H9 (cell line): Measurements from ENCODE around the gene WNT7B. TPM values are rescaled to one million over a fixed set of nuclear protein-coding genes. Genes with fewer than 3 reads are reported as not detected.

Source experiments
- DNase-seq: peaks from one replicate; pipeline ENCODE4 v3.0.0-alpha.2; 2017
- H2AFZ ChIP-seq: one replicate; pipeline ENCODE4 v1.6.1; 2013; ENCODE audit warnings: mild to moderate bottlenecking, low read length, control low read depth, moderate library complexity
- H2AK5ac ChIP-seq: 2 replicates; pipeline ENCODE4 v1.6.1; 2013; ENCODE audit warnings: low read length, control low read depth, mixed read lengths; ENCODE audit not compliant: insufficient read length
- H2BK120ac ChIP-seq: one replicate; pipeline ENCODE4 v1.6.1; 2013; ENCODE audit warnings: low read depth, mild to moderate bottlenecking, low read length, control low read depth, inconsistent platforms; ENCODE audit not compliant: poor library complexity, severe bottlenecking
- H2BK12ac ChIP-seq: 2 replicates; pipeline ENCODE4 v1.6.1; 2013; ENCODE audit warnings: low read length, control low read depth, mixed read lengths, low read depth; ENCODE audit not compliant: insufficient read length
- H2BK15ac ChIP-seq: 2 replicates; pipeline ENCODE4 v1.6.1; 2013; ENCODE audit warnings: low read depth, low read length, control low read depth
- H2BK20ac ChIP-seq: one replicate; pipeline ENCODE4 v1.6.1; 2013; ENCODE audit warnings: low read depth, mild to moderate bottlenecking, low read length, control low read depth, inconsistent platforms; ENCODE audit not compliant: poor library complexity, severe bottlenecking
- H2BK5ac ChIP-seq: 2 replicates; pipeline ENCODE4 v1.6.1; 2013; ENCODE audit warnings: low read length, control low read depth, mixed read lengths; ENCODE audit not compliant: insufficient read length
- H3K14ac ChIP-seq: 2 replicates; pipeline ENCODE4 v1.6.1; 2013; ENCODE audit warnings: low read length, control low read depth; ENCODE audit not compliant: insufficient read depth
- H3K18ac ChIP-seq: 2 replicates; pipeline ENCODE4 v1.6.1; 2013; ENCODE audit warnings: low read depth, mild to moderate bottlenecking, mixed read lengths, low read length, control low read depth; ENCODE audit not compliant: insufficient read length
- H3K23ac ChIP-seq: 2 replicates; pipeline ENCODE4 v1.6.1; 2013; ENCODE audit warnings: low read length, control low read depth, mixed read lengths, low read depth; ENCODE audit not compliant: insufficient read length
- H3K23me2 ChIP-seq: 2 replicates; pipeline ENCODE4 v1.6.1; 2013; ENCODE audit warnings: low read depth, mild to moderate bottlenecking, mixed read lengths, low read length, control low read depth; ENCODE audit not compliant: insufficient read length, poor library complexity, severe bottlenecking
- H3K27ac ChIP-seq: 2 replicates; pipeline ENCODE4 v1.5.1; 2013; ENCODE audit warnings: low read length, control low read depth, mixed read lengths, low read depth; ENCODE audit not compliant: insufficient read length
- H3K27me3 ChIP-seq: 2 replicates; pipeline ENCODE4 v1.6.1; 2013; ENCODE audit warnings: low read length, control low read depth, inconsistent platforms; ENCODE audit not compliant: insufficient read depth
- H3K4ac ChIP-seq: 2 replicates; pipeline ENCODE4 v1.6.1; 2013; ENCODE audit warnings: low read depth, mild to moderate bottlenecking, control low read depth, inconsistent platforms, low read length, moderate library complexity
- H3K4me1 ChIP-seq: 2 replicates; pipeline ENCODE4 v1.6.1; 2013; ENCODE audit warnings: low read length, control low read depth, inconsistent platforms; ENCODE audit not compliant: insufficient read depth
- H3K4me2 ChIP-seq: 2 replicates; pipeline ENCODE4 v1.6.1; 2013; ENCODE audit warnings: low read length, control low read depth, mixed read lengths; ENCODE audit not compliant: insufficient read length, insufficient read depth
- H3K56ac ChIP-seq: 2 replicates; pipeline ENCODE4 v1.6.1; 2013; ENCODE audit warnings: low read depth, mild to moderate bottlenecking, mixed read lengths, low read length, control low read depth; ENCODE audit not compliant: insufficient read length
- H3K79me1 ChIP-seq: 2 replicates; pipeline ENCODE4 v1.6.1; 2013; ENCODE audit warnings: low read depth, mild to moderate bottlenecking, moderate library complexity, low read length, control low read depth, inconsistent platforms; ENCODE audit not compliant: insufficient read depth, poor library complexity, severe bottlenecking
- H3K79me2 ChIP-seq: 2 replicates; pipeline ENCODE4 v1.6.1; 2013; ENCODE audit warnings: low read length, control low read depth, inconsistent platforms; ENCODE audit not compliant: insufficient read depth
- H3K9ac ChIP-seq: 2 replicates; pipeline ENCODE4 v1.6.1; 2013; ENCODE audit warnings: low read length, control low read depth, mixed read lengths; ENCODE audit not compliant: insufficient read length; ENCODE audit errors: extremely low read depth
- H3K9me3 ChIP-seq: one replicate; pipeline ENCODE4 v1.6.1; 2013; ENCODE audit warnings: low read depth, low read length, inconsistent platforms; ENCODE audit not compliant: control insufficient read depth
- H3T11ph ChIP-seq: one replicate; pipeline ENCODE4 v1.6.1; 2013; ENCODE audit warnings: mild to moderate bottlenecking, low read length, control low read depth, inconsistent platforms
- H4K20me1 ChIP-seq: one replicate; pipeline ENCODE4 v1.6.1; 2013; ENCODE audit not compliant: control insufficient read depth, insufficient read length, insufficient read depth
- H4K5ac ChIP-seq: 2 replicates; pipeline ENCODE4 v1.6.1; 2013; ENCODE audit warnings: low read depth, mild to moderate bottlenecking, mixed read lengths, low read length, control low read depth; ENCODE audit not compliant: insufficient read length
- H4K8ac ChIP-seq: replicated peaks from 2 replicates; pipeline ENCODE4 v1.6.1; 2013; ENCODE audit warnings: low read length, control low read depth, mixed read lengths, low read depth; ENCODE audit not compliant: insufficient read length
- H4K91ac ChIP-seq: 2 replicates; pipeline ENCODE4 v1.6.1; 2013; ENCODE audit warnings: low read depth, mild to moderate bottlenecking, moderate library complexity, mixed read lengths, low read length, control low read depth; ENCODE audit not compliant: insufficient read length
- H3K27ac Mint-ChIP-seq, 3 experiments: 2 replicates in 2 of 3; 3 replicates in 1 of 3; pipeline ENCODE4 v1.8.0; 2020 to 2021; ENCODE audit warnings: mixed read lengths in 3 of 3, mild to moderate bottlenecking in 1 of 3, moderate library complexity in 1 of 3
- H3K27me3 Mint-ChIP-seq: 2 replicates; pipeline ENCODE4 v1.8.0; 2021; ENCODE audit warnings: low read depth, mild to moderate bottlenecking, moderate library complexity, mixed read lengths
- H3K36me3 Mint-ChIP-seq, 3 experiments: 2 replicates in 2 of 3; 3 replicates in 1 of 3; pipeline ENCODE4 v1.8.0; 2020 to 2021; ENCODE audit warnings: low read depth in 3 of 3, mixed read lengths in 3 of 3; ENCODE audit not compliant: insufficient read depth in 1 of 3
- H3K4me1 Mint-ChIP-seq, 2 experiments: 2 replicates each; pipeline ENCODE4 v1.8.0; 2020; ENCODE audit warnings: mixed read lengths in 2 of 2
- H3K4me3 Mint-ChIP-seq, 2 experiments: 2 replicates in 1 of 2; 3 replicates in 1 of 2; pipeline ENCODE4 v1.8.0; 2020 to 2021; ENCODE audit warnings: mild to moderate bottlenecking in 2 of 2, mixed read lengths in 2 of 2, moderate library complexity in 1 of 2
- H3K9me3 Mint-ChIP-seq, 2 experiments: 2 replicates in 1 of 2; 3 replicates in 1 of 2; pipeline ENCODE4 v1.8.0; 2020; ENCODE audit warnings: mild to moderate bottlenecking in 2 of 2, mixed read lengths in 2 of 2, moderate library complexity in 1 of 2
- CTCF ChIP-seq: fragments of 200-600 bp; sonication (generic); conservative IDR thresholded peaks from 3 replicates; pipeline ENCODE4 v1.8.0; 2021; ENCODE audit warnings: antibody characterized with exemption, mild to moderate bottlenecking
- WGBS: extraction: QIAGEN DNeasy Blood & Tissue Kit; methylation state at CpG from one replicate; pipeline ENCODE4 v1.1.7; 2013; ENCODE audit warnings: missing lambda C conversion rate, low lambda C conversion rate, mixed read lengths; ENCODE audit not compliant: insufficient read length; ENCODE audit errors: extremely low coverage; 5-methylcytosine and 5-hydroxymethylcytosine counted together
- total RNA-seq: library from RNA; stranded (reverse); gene quantifications from 2 replicates; pipeline ENCODE4 v1.2.1, GENCODE V29; 2021

The WNT7B gene
- total RNA-seq, 1 experiment from 2014 or later, result 0.09 TPM

DNA sequence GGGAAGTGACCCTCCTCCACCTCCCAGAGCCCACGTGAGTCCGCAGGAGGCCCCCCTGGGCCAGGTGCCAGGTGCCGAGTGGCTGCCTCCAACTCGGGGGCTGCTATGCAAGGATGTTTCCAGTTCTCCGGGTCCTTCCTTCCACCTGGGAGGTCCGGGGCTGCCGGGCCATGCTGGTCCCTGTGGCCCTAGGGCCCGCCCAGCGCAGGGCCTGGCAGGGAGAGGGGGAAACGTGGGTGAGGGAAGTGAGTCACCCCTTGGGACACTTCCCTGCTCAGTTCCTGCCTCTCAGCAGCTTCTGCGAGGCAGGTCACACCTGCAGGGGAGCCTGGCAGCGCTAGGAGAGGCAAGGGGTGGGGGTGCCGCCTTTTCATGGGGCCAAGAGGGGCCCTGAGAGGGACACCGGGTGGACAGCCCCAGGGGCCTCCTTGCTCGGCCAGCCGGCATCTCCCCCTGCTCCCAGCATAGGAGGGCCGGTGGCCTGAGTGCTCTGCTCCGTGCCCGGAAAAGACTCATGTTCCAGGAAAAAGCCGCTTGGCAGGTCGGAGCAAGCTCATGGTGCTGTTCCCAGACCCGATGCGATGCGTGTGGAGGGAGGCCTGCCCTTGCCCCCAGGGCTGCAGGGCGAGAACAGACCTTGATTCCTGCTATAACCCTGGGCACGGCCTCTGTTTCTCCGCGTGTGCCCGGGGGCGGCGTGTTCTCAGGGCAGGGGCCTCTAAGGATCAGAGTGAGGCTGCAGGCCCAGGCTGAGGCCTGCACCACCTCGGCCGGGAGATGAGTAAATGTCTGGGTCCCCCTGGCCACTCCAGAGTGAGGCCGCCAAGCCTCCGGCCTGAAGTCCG, 30.3 kb upstream of the WNT7B start:
- H4K8ac ChIP-seq, result no peak overlapping the region
- H3K9ac ChIP-seq, result no peak overlapping the region
- H2AFZ ChIP-seq, result no peak overlapping the region
- H4K5ac ChIP-seq, result no peak overlapping the region
- no peaks in the 10 kb centered on the region for H3K9me3 ChIP-seq
- H3K18ac ChIP-seq, result no peak overlapping the region
- H3K56ac ChIP-seq, result no peak overlapping the region
- H3K79me1 ChIP-seq, result no peaks in the 10 kb centered on the region
- no peaks in the 10 kb centered on the region for H4K20me1 ChIP-seq
- no peak for TF ChIP-seq CTCF
- peaks cover 6% of the 10 kb centered on the region; the same call in 1 of the 2 replicates for H3K27me3 Mint-ChIP-seq
- DNase-seq, result no peak
- H3K9me3 Mint-ChIP-seq, result no peaks in the 10 kb centered on the region; a peak in 1 of 5 replicates
- H2BK15ac ChIP-seq, result no peak overlapping the region
- no peaks in the 10 kb centered on the region for H3K36me3 Mint-ChIP-seq
- no peak overlapping the region for H3K4me3 Mint-ChIP-seq
- no peak overlapping the region for H4K91ac ChIP-seq
- H3K4ac ChIP-seq, result no peak overlapping the region
- WGBS, result no CpG with 5 or more reads among the region's 36 CpGs
- peaks cover 5% of the 10 kb centered on the region in 2 experiments for H3K4me1 Mint-ChIP-seq
- H3K14ac ChIP-seq, result no peak overlapping the region
- H2BK20ac ChIP-seq, result no peak overlapping the region
- no peak overlapping the region for H3K23ac ChIP-seq
- H3T11ph ChIP-seq, result no peak overlapping the region
- no peak overlapping the region for H3K27ac Mint-ChIP-seq
- no peaks in the 10 kb centered on the region for H3K79me2 ChIP-seq
- H2BK120ac ChIP-seq, result no peak overlapping the region
- H3K4me2 ChIP-seq, result no peak overlapping the region
- H2BK12ac ChIP-seq, result no peak overlapping the region
- no peaks in the 10 kb centered on the region for H3K27me3 ChIP-seq
- no peaks in the 10 kb centered on the region for H3K4me1 ChIP-seq
- H2BK5ac ChIP-seq, result no peak overlapping the region
- no peaks in the 10 kb centered on the region for H3K23me2 ChIP-seq
- H3K27ac ChIP-seq, result no peak overlapping the region
- no peak overlapping the region for H2AK5ac ChIP-seq
